Glutamatergic neuron (in vitro differentiated cells): ENCODE results near the gene CBLB. TPM values are rescaled to one million over a fixed set of nuclear protein-coding genes. Genes with fewer than 3 reads are reported as not detected.

Experiments
- DNase-seq: peaks from one replicate; pipeline ENCODE4 v3.0.0; 2022
- H3K27ac Mint-ChIP-seq: one replicate; pipeline ENCODE4 v1.8.0; 2020; ENCODE audit warnings: mild to moderate bottlenecking, mixed read lengths, inconsistent platforms; ENCODE audit not compliant: unreplicated experiment
- H3K27me3 Mint-ChIP-seq: one replicate; pipeline ENCODE4 v1.8.0; 2020; ENCODE audit warnings: mild to moderate bottlenecking, moderate library complexity, mixed read lengths, inconsistent platforms; ENCODE audit not compliant: unreplicated experiment
- H3K36me3 Mint-ChIP-seq: one replicate; pipeline ENCODE4 v1.8.0; 2020; ENCODE audit warnings: mild to moderate bottlenecking, mixed read lengths, inconsistent platforms; ENCODE audit not compliant: unreplicated experiment
- H3K4me1 Mint-ChIP-seq: one replicate; pipeline ENCODE4 v1.8.0; 2020; ENCODE audit warnings: mild to moderate bottlenecking, low read depth, mixed read lengths, inconsistent platforms; ENCODE audit not compliant: unreplicated experiment
- H3K4me3 Mint-ChIP-seq: one replicate; pipeline ENCODE4 v1.8.0; 2020; ENCODE audit warnings: mild to moderate bottlenecking, mixed read lengths, inconsistent platforms; ENCODE audit not compliant: unreplicated experiment
- H3K9me3 Mint-ChIP-seq: one replicate; pipeline ENCODE4 v1.8.0; 2020; ENCODE audit warnings: mild to moderate bottlenecking, moderate library complexity, mixed read lengths, inconsistent platforms; ENCODE audit not compliant: unreplicated experiment
- CTCF ChIP-seq: fragments of 200-600 bp; sonication (generic); IDR thresholded peaks from one replicate; pipeline ENCODE4 v1.5.0; 2021; ENCODE audit not compliant: partially characterized antibody, unreplicated experiment
- total RNA-seq: library from RNA; stranded (reverse); fragmentation: NEBNext Ultra II Directional; extraction: Animal tissue kit (Norgen Biotek cat#: 25700); gene quantifications from one replicate; pipeline ENCODE4 v1.2.1, GENCODE V29; 2021; ENCODE audit not compliant: unreplicated experiment

The CBLB gene
- total RNA-seq, 1 donor from 2014 or later: 269 TPM

- Mint-ChIP-seq H3K4me3 (no peak overlapping the region), H3K9me3 (peaks cover 2% of the 10 kb centered on the region), H3K4me1 (peaks cover 28% of the 10 kb centered on the region), H3K27me3 (no peaks in the 10 kb centered on the region), H3K27ac (no peak overlapping the region), H3K36me3 (no peaks in the 10 kb centered on the region)
- DNase-seq: no peak
- no peak for TF ChIP-seq CTCF
Observed at GRCh38 chr3:105806359-105806758, 62.5 kb downstream of the CBLB start.

- TF ChIP-seq CTCF: no peak
- DNase-seq: no peak
- Mint-ChIP-seq H3K4me3 (no peak overlapping the region), H3K27me3 (no peaks in the 10 kb centered on the region), H3K36me3 (no peaks in the 10 kb centered on the region), H3K27ac (no peak overlapping the region), H3K4me1 (peaks cover 32% of the 10 kb centered on the region), H3K9me3 (peaks cover 2% of the 10 kb centered on the region)
Observed at GRCh38 chr3:105805404-105805803, 63.4 kb downstream of the CBLB start.

DNA sequence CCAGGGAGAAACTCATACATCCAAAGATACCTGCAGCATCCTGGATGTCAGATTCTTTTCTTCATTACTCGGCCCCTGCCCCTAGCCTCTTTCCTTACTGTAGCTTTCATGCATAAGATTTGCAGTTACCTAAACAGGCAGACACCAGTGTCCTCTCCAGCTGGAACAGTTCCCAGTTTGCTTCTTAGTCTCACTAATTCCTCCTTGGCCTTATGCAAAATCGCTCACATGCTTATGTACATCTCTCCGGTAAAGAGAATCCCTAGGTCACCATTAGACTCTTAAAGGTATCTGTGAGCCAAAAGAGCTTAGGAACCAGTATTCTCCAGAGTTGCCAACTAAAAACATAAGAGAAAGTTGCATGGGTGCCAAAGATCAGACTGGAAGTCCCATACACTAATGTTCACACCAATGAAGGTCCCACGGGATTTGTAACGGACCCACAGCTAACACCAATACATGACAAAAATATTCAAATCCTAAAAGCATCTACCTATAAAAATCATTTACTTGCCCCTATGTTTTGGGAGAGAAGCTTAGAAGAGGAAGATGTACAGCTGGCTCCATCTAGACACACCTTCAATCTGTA lies 66.6 kb downstream of the CBLB start:
- Mint-ChIP-seq H3K27ac (peak overlapping the region; percentile 15), H3K36me3 (no peaks in the 10 kb centered on the region), H3K9me3 (peaks cover 2% of the 10 kb centered on the region), H3K27me3 (no peaks in the 10 kb centered on the region), H3K4me3 (no peak overlapping the region), H3K4me1 (peaks cover 39% of the 10 kb centered on the region)
- TF ChIP-seq CTCF: no peak
- DNase-seq: no peak

- no peak for DNase-seq
- no peak for TF ChIP-seq CTCF
- Mint-ChIP-seq H3K4me1 (peaks cover 41% of the 10 kb centered on the region), H3K9me3 (peaks cover 2% of the 10 kb centered on the region), H3K27ac (no peak overlapping the region), H3K27me3 (no peaks in the 10 kb centered on the region), H3K4me3 (no peak overlapping the region), H3K36me3 (peaks cover 2% of the 10 kb centered on the region)
Observed at GRCh38 chr3:105801397-105801796, 67.4 kb downstream of the CBLB start.

DNA sequence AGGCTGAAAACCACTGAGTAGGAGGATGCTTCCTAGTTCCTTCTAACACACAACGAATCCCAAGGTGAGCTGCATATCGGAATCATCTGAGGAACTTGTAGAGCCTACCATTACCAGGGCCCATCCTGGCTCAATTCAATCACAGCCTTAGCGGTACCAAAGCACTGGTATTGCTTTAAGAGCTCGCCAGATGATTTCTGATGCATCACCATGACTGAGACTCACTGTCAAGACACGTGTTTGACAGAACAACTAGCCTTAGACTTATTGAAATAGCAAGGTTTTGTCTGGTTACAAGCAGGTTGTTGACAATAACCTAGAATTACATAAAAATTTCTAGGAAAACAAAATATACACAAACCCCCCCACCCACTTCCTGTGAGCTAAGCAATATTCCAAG lies 68.5 kb downstream of the CBLB start:
- DNase-seq: no peak
- H3K36me3 Mint-ChIP-seq: peaks cover 7% of the 10 kb centered on the region
- peaks cover 2% of the 10 kb centered on the region for H3K9me3 Mint-ChIP-seq
- no peak overlapping the region for H3K4me3 Mint-ChIP-seq
- peaks cover 41% of the 10 kb centered on the region for H3K4me1 Mint-ChIP-seq
- peak overlapping the region; percentile 23 for H3K27ac Mint-ChIP-seq
- H3K27me3 Mint-ChIP-seq: no peaks in the 10 kb centered on the region
- no peak for TF ChIP-seq CTCF
